ENCODE data around the gene WWC2.

DNA sequence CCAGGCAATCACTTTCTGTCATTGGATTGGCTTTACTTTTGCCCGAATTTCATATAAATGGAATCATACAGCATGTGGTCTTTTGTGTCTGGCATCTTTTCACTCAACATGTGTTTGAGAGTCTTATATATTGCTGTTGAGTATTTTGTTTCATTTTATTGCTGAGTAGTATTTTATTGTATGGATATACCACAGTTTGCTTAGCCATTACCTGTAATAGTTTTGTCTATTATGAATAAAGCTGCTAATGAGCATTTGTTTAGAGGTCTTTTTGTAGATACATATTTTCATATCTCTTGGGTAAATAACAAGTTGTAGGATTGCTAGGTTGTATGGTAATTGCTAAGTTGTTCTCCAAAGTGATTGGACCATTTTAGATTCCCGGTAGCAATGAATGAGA is 105.7 kb downstream of the WWC2 start:
- TF ChIP-seq CTCF (IDR thresholded peaks at IDR 0.05 in 4 of 5, conservative IDR thresholded peaks at IDR 0.05 in 1 of 5) = no peak
- TF ChIP-seq POLR2A (IDR thresholded peaks at IDR 0.05) = no peak

Data from gastrocnemius medialis (tissue), 4 donors.